ENCODE results near the gene DHX35.

The DHX35 gene

DNA sequence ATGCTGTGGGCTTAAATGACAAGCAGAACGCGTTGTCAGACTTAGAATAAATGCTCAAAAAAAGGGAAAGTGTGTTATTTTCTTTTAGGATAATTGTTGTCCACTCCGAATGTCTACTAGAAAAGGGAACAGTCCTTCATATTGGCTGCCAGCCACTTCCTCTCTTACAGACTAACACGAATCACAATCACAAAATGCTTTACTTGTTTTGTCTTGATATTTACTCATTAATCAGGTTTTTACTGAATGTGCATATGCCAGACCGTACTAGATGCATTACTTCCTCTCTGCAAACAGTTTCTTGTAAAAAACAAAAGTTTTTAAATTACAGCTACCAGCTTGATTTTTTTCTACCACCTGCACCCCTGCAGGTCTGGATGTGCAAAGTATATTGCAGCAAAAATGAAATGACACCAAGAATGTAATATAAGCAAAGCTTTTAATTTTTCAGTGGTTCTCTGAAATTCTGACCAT, 821 bp downstream of the DHX35 start:
- H3K27ac ChIP-seq: peak overlapping the region; percentile 85 to 96
- TF ChIP-seq CTCF (IDR thresholded peaks at IDR 0.05): no peak
- DNase-seq (ENCODE audit: low spot score): no peak
- H3K4me3 ChIP-seq: peak overlapping the region; percentile 98

DNA sequence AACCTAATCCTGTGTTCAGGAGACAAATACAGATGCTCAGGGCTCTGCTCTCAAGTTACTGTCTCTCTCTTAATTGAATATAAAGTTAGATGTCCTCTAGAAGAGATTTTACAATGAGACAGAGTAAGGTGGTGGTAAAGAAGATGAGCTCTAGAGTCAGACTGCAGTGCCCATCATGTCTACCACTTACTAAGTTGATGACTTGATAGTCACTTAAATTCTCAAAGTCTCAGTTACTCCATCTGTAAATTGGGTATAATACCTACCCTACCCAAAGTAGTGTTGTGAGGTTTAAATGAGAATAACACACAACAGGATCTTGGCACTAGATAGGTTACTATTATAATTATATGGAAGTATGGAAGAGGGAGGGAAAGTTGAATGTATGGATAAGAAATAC, 1.6 kb downstream of the DHX35 start:
- no peak for DNase-seq (ENCODE audit: low spot score)
- no peak overlapping the region for H3K27ac ChIP-seq
- TF ChIP-seq CTCF (IDR thresholded peaks at IDR 0.05): no peak
- H3K4me3 ChIP-seq: no peak overlapping the region

GRCh38 chr20:38965264-38965663, 3.1 kb downstream of the DHX35 start:
- no peak overlapping the region for H3K27ac ChIP-seq
- no peak for TF ChIP-seq CTCF (IDR thresholded peaks at IDR 0.05)
- DNase-seq (ENCODE audit: low spot score): no peak

DNA sequence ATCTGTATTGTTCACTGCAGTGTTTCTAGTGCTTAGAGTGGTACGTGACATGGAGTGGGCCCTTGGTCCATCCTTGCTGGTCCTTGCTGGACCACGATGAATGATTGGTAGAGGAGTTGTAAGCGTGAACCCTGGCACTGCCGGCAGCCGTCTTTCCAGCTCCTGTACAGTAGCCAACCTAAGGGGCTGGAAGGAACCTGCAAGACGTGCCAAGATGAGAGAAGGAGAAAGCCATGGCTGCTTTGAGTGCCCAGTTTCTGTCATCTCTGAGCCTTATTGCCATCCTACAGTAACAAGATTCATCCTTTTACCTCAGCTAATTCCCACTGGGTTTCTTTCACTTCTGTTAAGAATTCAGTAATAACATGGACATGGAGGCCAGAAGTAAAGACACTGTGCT, 5.9 kb downstream of the DHX35 start:
- DNase-seq (ENCODE audit: low spot score): no peak
- no peak overlapping the region for H3K27ac ChIP-seq
- H3K4me3 ChIP-seq: no peak overlapping the region
- TF ChIP-seq CTCF (IDR thresholded peaks at IDR 0.05): no peak

More at GRCh38 chr20:38965264-38965663, 3.1 kb downstream of the DHX35 start:
- H3K4me3 ChIP-seq: no peak overlapping the region

- no peak overlapping the region for H3K27ac ChIP-seq
- TF ChIP-seq CTCF (IDR thresholded peaks at IDR 0.05): no peak
- H3K4me3 ChIP-seq: no peak overlapping the region
- DNase-seq (ENCODE audit: low spot score): no peak
Observed at GRCh38 chr20:38969708-38970107, 7.6 kb downstream of the DHX35 start.

DNA sequence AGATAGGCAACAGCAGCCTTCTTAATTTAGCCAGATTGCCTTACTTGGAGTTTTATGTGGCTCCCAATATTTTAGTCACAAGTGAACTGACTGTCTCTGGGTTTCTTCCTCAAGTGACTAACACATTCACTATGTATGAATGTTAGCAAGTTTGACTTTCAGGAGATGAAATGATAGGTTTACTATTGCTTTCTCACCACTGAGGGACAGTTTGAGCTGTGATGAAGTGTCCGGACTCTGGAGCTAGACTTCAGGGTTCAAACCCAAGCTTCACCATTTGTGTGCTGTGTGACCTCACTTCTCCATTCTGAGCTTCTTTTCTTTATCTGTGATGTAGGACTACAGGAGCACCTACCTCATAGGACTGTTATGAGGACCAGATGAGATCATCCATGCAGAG, 8.2 kb downstream of the DHX35 start:
- Histone ChIP-seq H3K4me3 (no peak overlapping the region), H3K27ac (no peak overlapping the region)
- TF ChIP-seq CTCF (IDR thresholded peaks at IDR 0.05): no peak
- no peak for DNase-seq (ENCODE audit: low spot score)

- H3K27ac ChIP-seq: peak overlapping the region in 1 of 2 donors; percentile 52
- DNase-seq (ENCODE audit: low spot score): no peak
- TF ChIP-seq CTCF (IDR thresholded peaks at IDR 0.05): no peak
Observed at GRCh38 chr20:38973107-38973506, 11.0 kb downstream of the DHX35 start.

More at GRCh38 chr20:38973107-38973506, 11.0 kb downstream of the DHX35 start:
- H3K4me3 ChIP-seq: no peak overlapping the region
